ENCODE data around the gene OR5M3.

DNA sequence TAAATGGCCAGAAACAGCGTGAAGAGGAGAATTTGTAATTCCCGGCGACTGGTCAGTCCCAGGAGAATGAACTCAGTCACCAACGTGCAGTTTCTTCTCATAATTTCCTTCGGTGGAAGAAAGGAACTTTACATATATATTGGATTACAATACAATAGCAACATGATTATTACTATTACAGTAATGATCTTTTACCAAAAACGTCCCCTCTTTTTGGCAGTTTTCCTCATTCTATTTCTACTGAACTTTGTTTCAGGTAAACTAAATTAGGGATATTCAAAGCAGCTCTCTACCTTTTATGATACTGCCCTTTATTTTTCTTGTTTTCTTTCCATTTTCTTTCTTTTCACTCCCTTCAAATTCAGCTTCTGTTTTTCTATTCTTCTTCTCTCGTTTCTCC, 18.1 kb upstream of the OR5M3 start, which contains the start of gene OR5M8:
- TF ChIP-seq, protein P1, sequence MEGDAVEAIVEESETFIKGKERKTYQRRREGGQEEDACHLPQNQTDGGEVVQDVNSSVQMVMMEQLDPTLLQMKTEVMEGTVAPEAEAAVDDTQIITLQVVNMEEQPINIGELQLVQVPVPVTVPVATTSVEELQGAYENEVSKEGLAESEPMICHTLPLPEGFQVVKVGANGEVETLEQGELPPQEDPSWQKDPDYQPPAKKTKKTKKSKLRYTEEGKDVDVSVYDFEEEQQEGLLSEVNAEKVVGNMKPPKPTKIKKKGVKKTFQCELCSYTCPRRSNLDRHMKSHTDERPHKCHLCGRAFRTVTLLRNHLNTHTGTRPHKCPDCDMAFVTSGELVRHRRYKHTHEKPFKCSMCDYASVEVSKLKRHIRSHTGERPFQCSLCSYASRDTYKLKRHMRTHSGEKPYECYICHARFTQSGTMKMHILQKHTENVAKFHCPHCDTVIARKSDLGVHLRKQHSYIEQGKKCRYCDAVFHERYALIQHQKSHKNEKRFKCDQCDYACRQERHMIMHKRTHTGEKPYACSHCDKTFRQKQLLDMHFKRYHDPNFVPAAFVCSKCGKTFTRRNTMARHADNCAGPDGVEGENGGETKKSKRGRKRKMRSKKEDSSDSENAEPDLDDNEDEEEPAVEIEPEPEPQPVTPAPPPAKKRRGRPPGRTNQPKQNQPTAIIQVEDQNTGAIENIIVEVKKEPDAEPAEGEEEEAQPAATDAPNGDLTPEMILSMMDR (IDR thresholded peaks at IDR 0.05; ENCODE audit: insufficient read depth, low read length) = no peak
- TF ChIP-seq, protein P2, sequence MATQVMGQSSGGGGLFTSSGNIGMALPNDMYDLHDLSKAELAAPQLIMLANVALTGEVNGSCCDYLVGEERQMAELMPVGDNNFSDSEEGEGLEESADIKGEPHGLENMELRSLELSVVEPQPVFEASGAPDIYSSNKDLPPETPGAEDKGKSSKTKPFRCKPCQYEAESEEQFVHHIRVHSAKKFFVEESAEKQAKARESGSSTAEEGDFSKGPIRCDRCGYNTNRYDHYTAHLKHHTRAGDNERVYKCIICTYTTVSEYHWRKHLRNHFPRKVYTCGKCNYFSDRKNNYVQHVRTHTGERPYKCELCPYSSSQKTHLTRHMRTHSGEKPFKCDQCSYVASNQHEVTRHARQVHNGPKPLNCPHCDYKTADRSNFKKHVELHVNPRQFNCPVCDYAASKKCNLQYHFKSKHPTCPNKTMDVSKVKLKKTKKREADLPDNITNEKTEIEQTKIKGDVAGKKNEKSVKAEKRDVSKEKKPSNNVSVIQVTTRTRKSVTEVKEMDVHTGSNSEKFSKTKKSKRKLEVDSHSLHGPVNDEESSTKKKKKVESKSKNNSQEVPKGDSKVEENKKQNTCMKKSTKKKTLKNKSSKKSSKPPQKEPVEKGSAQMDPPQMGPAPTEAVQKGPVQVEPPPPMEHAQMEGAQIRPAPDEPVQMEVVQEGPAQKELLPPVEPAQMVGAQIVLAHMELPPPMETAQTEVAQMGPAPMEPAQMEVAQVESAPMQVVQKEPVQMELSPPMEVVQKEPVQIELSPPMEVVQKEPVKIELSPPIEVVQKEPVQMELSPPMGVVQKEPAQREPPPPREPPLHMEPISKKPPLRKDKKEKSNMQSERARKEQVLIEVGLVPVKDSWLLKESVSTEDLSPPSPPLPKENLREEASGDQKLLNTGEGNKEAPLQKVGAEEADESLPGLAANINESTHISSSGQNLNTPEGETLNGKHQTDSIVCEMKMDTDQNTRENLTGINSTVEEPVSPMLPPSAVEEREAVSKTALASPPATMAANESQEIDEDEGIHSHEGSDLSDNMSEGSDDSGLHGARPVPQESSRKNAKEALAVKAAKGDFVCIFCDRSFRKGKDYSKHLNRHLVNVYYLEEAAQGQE (IDR thresholded peaks at IDR 0.05; ENCODE audit: insufficient replicate concordance, low read depth) = no peak
- TF ChIP-seq GABPA (IDR thresholded peaks at IDR 0.05; ENCODE audit: low read depth) = no peak
